Naive thymus-derived CD4-positive, alpha-beta T cell (primary cell): ENCODE measurements around the gene TTBK2. TPM values are rescaled to one million over a fixed set of nuclear protein-coding genes. Genes with fewer than 3 reads are reported as not detected.

ENCODE experiments used
- ATAC-seq: fragments of 150-1000 bp; cut with Tn5 transposase; 2 replicates; pipeline ENCODE4 v1.10.0; 2021; ENCODE audit warnings: mild to moderate bottlenecking, moderate library complexity
- CTCF ChIA-PET: fragments of 350-600 bp; sonication (Branson Sonifier 250); formaldehyde crosslinking; loops from one replicate; lab custom pipeline; 2021; ENCODE audit warnings: antibody characterized with exemption; lab: Charles Lee
- POLR2A ChIA-PET: fragments of 350-600 bp; sonication (Branson Sonifier 250); formaldehyde crosslinking; loops from one replicate; lab custom pipeline; 2021; ENCODE audit warnings: antibody characterized with exemption, inconsistent platforms; lab: Charles Lee
- DNase-seq, 9 donors: peaks; one replicate each; pipeline versions ENCODE4 v3.0.0 to v3.0.0-alpha.2; 2020 to 2022; ENCODE audit warnings: mixed read lengths in 1 of 9
- H3K27ac ChIP-seq: one replicate; pipeline ENCODE4 v1.7.0; 2013; ENCODE audit warnings: mild to moderate bottlenecking, low read depth, low read length, moderate library complexity
- H3K27me3 ChIP-seq, 2 donors: one replicate each; pipeline ENCODE4 v1.7.0; 2013; ENCODE audit warnings: low read length in 2 of 2, mild to moderate bottlenecking in 2 of 2, moderate library complexity in 2 of 2; ENCODE audit not compliant: control insufficient read depth in 2 of 2, insufficient read depth in 2 of 2
- H3K36me3 ChIP-seq, 3 experiments: 1 replicate in 2 of 3; 2 replicates in 1 of 3; pipeline ENCODE4 v1.7.0; 2013; ENCODE audit warnings: low read length in 3 of 3, mild to moderate bottlenecking in 3 of 3, moderate library complexity in 1 of 3; ENCODE audit not compliant: insufficient read depth in 3 of 3, control insufficient read depth in 2 of 3
- H3K4me1 ChIP-seq, 2 donors: one replicate each; pipeline ENCODE4 v1.7.0; 2013; ENCODE audit warnings: low read length in 2 of 2, mild to moderate bottlenecking in 2 of 2, moderate library complexity in 1 of 2; ENCODE audit not compliant: control insufficient read depth in 2 of 2, insufficient read depth in 2 of 2
- H3K4me3 ChIP-seq: 2 replicates; pipeline ENCODE4 v1.7.0; 2013; ENCODE audit warnings: mild to moderate bottlenecking, low read length
- H3K9me3 ChIP-seq, 3 experiments: 1 replicate in 2 of 3; 2 replicates in 1 of 3; pipeline ENCODE4 v1.7.0; 2013; ENCODE audit warnings: low read length in 3 of 3; ENCODE audit not compliant: control insufficient read depth in 2 of 3
- H3K27ac Mint-ChIP-seq, 9 donors: one replicate each; pipeline ENCODE4 v1.8.0; 2020 to 2022; ENCODE audit warnings: mixed read lengths in 9 of 9, mild to moderate bottlenecking in 8 of 9, moderate library complexity in 5 of 9, inconsistent platforms in 2 of 9
- H3K27me3 Mint-ChIP-seq, 5 donors: one replicate each; pipeline ENCODE4 v1.8.0; 2021 to 2022; ENCODE audit warnings: mixed read lengths in 5 of 5, mild to moderate bottlenecking in 1 of 5
- H3K36me3 Mint-ChIP-seq, 5 donors: one replicate each; pipeline ENCODE4 v1.8.0; 2020 to 2022; ENCODE audit warnings: mixed read lengths in 5 of 5, mild to moderate bottlenecking in 3 of 5, inconsistent platforms in 1 of 5
- H3K4me1 Mint-ChIP-seq, 7 donors: one replicate each; pipeline ENCODE4 v1.8.0; 2020 to 2022; ENCODE audit warnings: mixed read lengths in 7 of 7, mild to moderate bottlenecking in 3 of 7, inconsistent platforms in 1 of 7
- H3K4me3 Mint-ChIP-seq, 10 donors: one replicate each; pipeline ENCODE4 v1.8.0; 2020 to 2022; ENCODE audit warnings: mild to moderate bottlenecking in 10 of 10, mixed read lengths in 10 of 10, moderate library complexity in 6 of 10, inconsistent platforms in 2 of 10
- H3K9me3 Mint-ChIP-seq, 11 donors: one replicate each; pipeline ENCODE4 v1.8.0; 2020 to 2022; ENCODE audit warnings: mixed read lengths in 11 of 11, mild to moderate bottlenecking in 4 of 11, inconsistent platforms in 1 of 11, moderate library complexity in 1 of 11
- intact Hi-C, 2 donors: fragments of 100-400 bp; cut with micrococcal nuclease; formaldehyde crosslinking; loops; one replicate each; pipeline ENCODE4 v1.15.1; 2023
- polyA plus RNA-seq, 2 donors: library from polyadenylated mRNA; unstranded; fragments of 300-500 nt; fragmentation: Illumina TruSeq; gene quantifications; one replicate each; pipeline ENCODE4 v1.2.3, GENCODE V29; 2021
- total RNA-seq, 6 experiments: library from RNA in 5 of 6; stranded (reverse) in 5 of 6; gene quantifications; 1 replicate in 5 of 6; 2 replicates in 1 of 6; pipeline ENCODE4 v1.2.3 and lab custom pipeline; 2021 to 2026

Gene TTBK2
- total and polyA plus RNA-seq, 7 experiments from 2014 or later = 12.5 to 30.5 (median 26.1) TPM

GRCh38 chr15:42846647-42847046 lies 73.9 kb downstream of the TTBK2 start:
- ATAC-seq (no peak), DNase-seq (no peak)
- no peaks in the 10 kb centered on the region for H3K4me1 Mint-ChIP-seq
- peaks cover 0 to 5% (median 0%) of the 10 kb centered on the region in 11 donors for H3K9me3 Mint-ChIP-seq
- no peaks in the 10 kb centered on the region for H3K9me3 ChIP-seq
- H3K4me3 Mint-ChIP-seq = no peak overlapping the region
- CTCF ChIA-PET = no interaction called here
- peaks cover 0 to 7% (median 0%) of the 10 kb centered on the region in 3 experiments for H3K36me3 ChIP-seq
- H3K27me3 ChIP-seq = no peaks in the 10 kb centered on the region
- no peaks in the 10 kb centered on the region for H3K4me1 ChIP-seq
- no peaks in the 10 kb centered on the region for H3K27me3 Mint-ChIP-seq
- H3K27ac Mint-ChIP-seq = no peak overlapping the region
- H3K36me3 Mint-ChIP-seq = peaks cover 0 to 37% (median 6%) of the 10 kb centered on the region in 5 donors
- POLR2A ChIA-PET = no interaction called here
- no peak overlapping the region for H3K4me3 ChIP-seq
- no peak overlapping the region for H3K27ac ChIP-seq
- intact Hi-C loops = no loop called here

GRCh38 chr15:42845581-42845980 lies 75.0 kb downstream of the TTBK2 start:
- Mint-ChIP-seq H3K27me3 (no peaks in the 10 kb centered on the region), H3K36me3 (peaks cover 0 to 41% (median 13%) of the 10 kb centered on the region in 5 donors), H3K27ac (no peak overlapping the region), H3K9me3 (peaks cover 0 to 5% (median 0%) of the 10 kb centered on the region in 11 donors), H3K4me1 (no peaks in the 10 kb centered on the region), H3K4me3 (no peak overlapping the region)
- Histone ChIP-seq H3K27me3 (no peaks in the 10 kb centered on the region), H3K4me1 (no peaks in the 10 kb centered on the region), H3K9me3 (no peaks in the 10 kb centered on the region), H3K36me3 (peaks cover 0 to 7% (median 0%) of the 10 kb centered on the region in 3 experiments), H3K4me3 (no peak overlapping the region), H3K27ac (no peak overlapping the region)
- CTCF ChIA-PET = no interaction called here
- ATAC-seq = no peak
- intact Hi-C loops = no loop called here
- no peak for DNase-seq
- POLR2A ChIA-PET = no interaction called here

GRCh38 chr15:42843699-42844098 lies 76.9 kb downstream of the TTBK2 start:
- no peaks in the 10 kb centered on the region for H3K27me3 Mint-ChIP-seq
- no peak overlapping the region for H3K27ac ChIP-seq
- no peak overlapping the region for H3K4me3 Mint-ChIP-seq
- H3K27me3 ChIP-seq = no peaks in the 10 kb centered on the region
- no peaks in the 10 kb centered on the region for H3K4me1 ChIP-seq
- CTCF ChIA-PET = no interaction called here
- POLR2A ChIA-PET = no interaction called here
- H3K9me3 Mint-ChIP-seq = peaks cover 0 to 5% (median 0%) of the 10 kb centered on the region in 11 donors
- no peak overlapping the region for H3K4me3 ChIP-seq
- H3K36me3 ChIP-seq = peaks cover 0 to 15% (median 0%) of the 10 kb centered on the region in 3 experiments
- peak overlapping the region in 1 of 9 donors; percentile 22 for H3K27ac Mint-ChIP-seq
- no peaks in the 10 kb centered on the region for H3K9me3 ChIP-seq
- intact Hi-C loops = no loop called here
- H3K36me3 Mint-ChIP-seq = peaks cover 0 to 45% (median 22%) of the 10 kb centered on the region in 5 donors
- ATAC-seq = no peak
- no peaks in the 10 kb centered on the region for H3K4me1 Mint-ChIP-seq
- DNase-seq = no peak

- H3K27me3 Mint-ChIP-seq = no peaks in the 10 kb centered on the region
- peaks cover 0 to 18% (median 0%) of the 10 kb centered on the region in 3 experiments for H3K36me3 ChIP-seq
- no peaks in the 10 kb centered on the region for H3K4me1 ChIP-seq
- intact Hi-C loops = no loop called here
- H3K4me3 Mint-ChIP-seq = no peak overlapping the region
- no peaks in the 10 kb centered on the region for H3K9me3 ChIP-seq
- POLR2A ChIA-PET = interaction anchor here (0.6 kb wide), 1 partner anchor 8 kb away, joined by 4 read pairs; no protein-coding TSS in a partner anchor
- H3K4me1 Mint-ChIP-seq = no peaks in the 10 kb centered on the region
- no peaks in the 10 kb centered on the region for H3K9me3 Mint-ChIP-seq
- no peak overlapping the region for H3K27ac Mint-ChIP-seq
- no peak overlapping the region for H3K4me3 ChIP-seq
- peaks cover 0 to 40% (median 22%) of the 10 kb centered on the region in 5 donors for H3K36me3 Mint-ChIP-seq
- ATAC-seq (no peak), DNase-seq (no peak)
- H3K27ac ChIP-seq = no peak overlapping the region
- H3K27me3 ChIP-seq = no peaks in the 10 kb centered on the region
- CTCF ChIA-PET = interaction anchor here (0.6 kb wide), 1 partner anchor 129 kb away, joined by 4 read pairs; no protein-coding TSS in a partner anchor
These were observed 84.3 kb downstream of the TTBK2 start for GRCh38 chr15:42836251-42836650.

GRCh38 chr15:42832576-42832975 lies 88.0 kb downstream of the TTBK2 start:
- intact Hi-C loops = no loop called here
- ATAC-seq = no peak
- no peak overlapping the region for H3K27ac Mint-ChIP-seq
- H3K36me3 Mint-ChIP-seq = peaks cover 0 to 23% (median 6%) of the 10 kb centered on the region in 5 donors
- no peak overlapping the region for H3K27ac ChIP-seq
- ChIA-PET CTCF (no interaction called here), POLR2A (no interaction called here)
- H3K4me3 ChIP-seq = no peak overlapping the region
- no peaks in the 10 kb centered on the region for H3K9me3 ChIP-seq
- no peak for DNase-seq
- H3K4me1 Mint-ChIP-seq = no peaks in the 10 kb centered on the region
- no peak overlapping the region for H3K4me3 Mint-ChIP-seq
- no peaks in the 10 kb centered on the region for H3K9me3 Mint-ChIP-seq
- H3K27me3 Mint-ChIP-seq = no peaks in the 10 kb centered on the region
- peaks cover 0 to 3% (median 0%) of the 10 kb centered on the region in 3 experiments for H3K36me3 ChIP-seq
- H3K4me1 ChIP-seq = no peaks in the 10 kb centered on the region
- no peaks in the 10 kb centered on the region for H3K27me3 ChIP-seq

GRCh38 chr15:42826251-42826890 lies 94.2 kb downstream of the TTBK2 start:
- Histone ChIP-seq H3K4me1 (no peaks in the 10 kb centered on the region), H3K36me3 (peaks cover 0 to 7% (median 0%) of the 10 kb centered on the region in 3 experiments), H3K9me3 (no peaks in the 10 kb centered on the region), H3K27me3 (no peaks in the 10 kb centered on the region), H3K27ac (no peak overlapping the region), H3K4me3 (no peak overlapping the region)
- Mint-ChIP-seq H3K27ac (no peak overlapping the region), H3K27me3 (no peaks in the 10 kb centered on the region), H3K36me3 (peaks cover 0 to 53% (median 23%) of the 10 kb centered on the region in 5 donors), H3K9me3 (no peaks in the 10 kb centered on the region), H3K4me3 (no peak overlapping the region), H3K4me1 (peaks cover 0 to 2% (median 0%) of the 10 kb centered on the region in 7 donors)
- POLR2A ChIA-PET = no interaction called here
- CTCF ChIA-PET = no interaction called here
- no peak for DNase-seq
- no peak for ATAC-seq
- intact Hi-C loops = no loop called here

- H3K27ac ChIP-seq = no peak overlapping the region
- H3K4me1 ChIP-seq = no peaks in the 10 kb centered on the region
- ChIA-PET CTCF (no interaction called here), POLR2A (no interaction called here)
- no peaks in the 10 kb centered on the region for H3K27me3 Mint-ChIP-seq
- H3K9me3 ChIP-seq = no peaks in the 10 kb centered on the region
- H3K4me1 Mint-ChIP-seq = peaks cover 0 to 2% (median 0%) of the 10 kb centered on the region in 7 donors
- no peak overlapping the region for H3K4me3 Mint-ChIP-seq
- peaks cover 0 to 10% (median 2%) of the 10 kb centered on the region in 3 experiments for H3K36me3 ChIP-seq
- ATAC-seq (no peak), DNase-seq (no peak)
- H3K27me3 ChIP-seq = no peaks in the 10 kb centered on the region
- H3K9me3 Mint-ChIP-seq = no peaks in the 10 kb centered on the region
- H3K4me3 ChIP-seq = no peak overlapping the region
- intact Hi-C loops = no loop called here
- peaks cover 0 to 61% (median 23%) of the 10 kb centered on the region in 5 donors for H3K36me3 Mint-ChIP-seq
- H3K27ac Mint-ChIP-seq = no peak overlapping the region
These were observed 95.0 kb downstream of the TTBK2 start for GRCh38 chr15:42825599-42825998.
